ENCODE results near the gene ISLR2.
A peak's percentile ranks its signal among the peaks of the same experiment; 100 is the strongest.
"Not testable (repeated sequence)": the region's sequence is repeated elsewhere in the genome, so short reads cannot be mapped to it uniquely, and the experiment has no call there.

Gene ISLR2

GRCh38 chr15:74130155-74130848 lies at the start of gene ISLR2:
TSS of gene ISLR2 (plus strand) at chr15:74130586. CDS start at chr15:74132755, 2,169 bp downstream.
- Histone ChIP-seq H3K4me3 (ENCODE audit: low read depth in 1 of 2, low read length in 2 of 2) (peak within 1 kb of the TSS in 1 of 2 donors; percentile 29), H3K27me3 (ENCODE audit: low read depth, low read length) (peaks cover 59% of the 10 kb centered on the region), H3K27ac (ENCODE audit: low read length) (no peak within 1 kb of the TSS)

GRCh38 chr15:74082450-74082849 lies 47.9 kb upstream of the ISLR2 start, which contains the start of gene GOLGA6A:
TSS of gene GOLGA6A (minus strand) at chr15:74082550. CDS start at chr15:74082509, 41 bp downstream.
- H3K4me1 ChIP-seq (ENCODE audit: control insufficient read depth in 1 of 2, insufficient read depth in 2 of 2, low read length in 2 of 2); H3K27ac ChIP-seq (ENCODE audit: low read length); H3K9me3 ChIP-seq (ENCODE audit: control insufficient read depth in 1 of 2, low read length in 2 of 2); H3K27me3 ChIP-seq (ENCODE audit: low read depth, low read length); H3K4me3 ChIP-seq (ENCODE audit: low read depth in 1 of 2, low read length in 2 of 2); H3K36me3 ChIP-seq (ENCODE audit: control insufficient read depth in 1 of 2, insufficient read depth in 2 of 2, low read length in 2 of 2): not testable (repeated sequence)

More at GRCh38 chr15:74130155-74130848, at the start of gene ISLR2:
- H3K9me3 ChIP-seq (ENCODE audit: control insufficient read depth in 1 of 2, low read length in 2 of 2) = no peaks in the 10 kb centered on the region
- H3K36me3 ChIP-seq (ENCODE audit: control insufficient read depth in 1 of 2, insufficient read depth in 2 of 2, low read length in 2 of 2) = no peaks in the 10 kb centered on the region
- peaks cover 0 to 54% of the 10 kb centered on the region in 2 donors for H3K4me1 ChIP-seq (ENCODE audit: control insufficient read depth in 1 of 2, insufficient read depth in 2 of 2, low read length in 2 of 2)

GRCh38 chr15:74094567-74094966 lies 35.8 kb upstream of the ISLR2 start:
- H3K36me3 ChIP-seq (ENCODE audit: control insufficient read depth in 1 of 2, insufficient read depth in 2 of 2, low read length in 2 of 2); H3K4me1 ChIP-seq (ENCODE audit: control insufficient read depth in 1 of 2, insufficient read depth in 2 of 2, low read length in 2 of 2); H3K27me3 ChIP-seq (ENCODE audit: low read depth, low read length): not testable (repeated sequence)

GRCh38 chr15:74095610-74096009 lies 34.8 kb upstream of the ISLR2 start:
- not testable (repeated sequence) for H3K27me3 ChIP-seq (ENCODE audit: low read depth, low read length); H3K36me3 ChIP-seq (ENCODE audit: control insufficient read depth in 1 of 2, insufficient read depth in 2 of 2, low read length in 2 of 2); H3K4me3 ChIP-seq (ENCODE audit: low read depth in 1 of 2, low read length in 2 of 2); H3K9me3 ChIP-seq (ENCODE audit: control insufficient read depth in 1 of 2, low read length in 2 of 2); H3K27ac ChIP-seq (ENCODE audit: low read length); H3K4me1 ChIP-seq (ENCODE audit: control insufficient read depth in 1 of 2, insufficient read depth in 2 of 2, low read length in 2 of 2)

More at GRCh38 chr15:74094567-74094966, 35.8 kb upstream of the ISLR2 start:
- not testable (repeated sequence) for H3K9me3 ChIP-seq (ENCODE audit: control insufficient read depth in 1 of 2, low read length in 2 of 2); H3K27ac ChIP-seq (ENCODE audit: low read length); H3K4me3 ChIP-seq (ENCODE audit: low read depth in 1 of 2, low read length in 2 of 2)

- not testable (repeated sequence) for H3K36me3 ChIP-seq (ENCODE audit: control insufficient read depth in 1 of 2, insufficient read depth in 2 of 2, low read length in 2 of 2); H3K4me1 ChIP-seq (ENCODE audit: control insufficient read depth in 1 of 2, insufficient read depth in 2 of 2, low read length in 2 of 2); H3K27me3 ChIP-seq (ENCODE audit: low read depth, low read length); H3K4me3 ChIP-seq (ENCODE audit: low read depth in 1 of 2, low read length in 2 of 2); H3K27ac ChIP-seq (ENCODE audit: low read length); H3K9me3 ChIP-seq (ENCODE audit: control insufficient read depth in 1 of 2, low read length in 2 of 2)
Observed at GRCh38 chr15:74096753-74097474, 33.5 kb upstream of the ISLR2 start.

- H3K27ac ChIP-seq (ENCODE audit: low read length); H3K4me1 ChIP-seq (ENCODE audit: control insufficient read depth in 1 of 2, insufficient read depth in 2 of 2, low read length in 2 of 2); H3K9me3 ChIP-seq (ENCODE audit: control insufficient read depth in 1 of 2, low read length in 2 of 2); H3K27me3 ChIP-seq (ENCODE audit: low read depth, low read length); H3K36me3 ChIP-seq (ENCODE audit: control insufficient read depth in 1 of 2, insufficient read depth in 2 of 2, low read length in 2 of 2): not testable (repeated sequence)
- peak overlapping the region; percentile 38 to 39 for H3K4me3 ChIP-seq (ENCODE audit: low read depth in 1 of 2, low read length in 2 of 2)
Observed at GRCh38 chr15:74099963-74100733, 30.2 kb upstream of the ISLR2 start.

GRCh38 chr15:74108111-74108510 lies 22.3 kb upstream of the ISLR2 start:
- no peaks in the 10 kb centered on the region for H3K36me3 ChIP-seq (ENCODE audit: control insufficient read depth in 1 of 2, insufficient read depth in 2 of 2, low read length in 2 of 2)
- no peak overlapping the region for H3K27ac ChIP-seq (ENCODE audit: low read length)

GRCh38 chr15:74108611-74109010 lies 21.8 kb upstream of the ISLR2 start:
- H3K4me1 ChIP-seq (ENCODE audit: control insufficient read depth in 1 of 2, insufficient read depth in 2 of 2, low read length in 2 of 2); H3K9me3 ChIP-seq (ENCODE audit: control insufficient read depth in 1 of 2, low read length in 2 of 2); H3K27me3 ChIP-seq (ENCODE audit: low read depth, low read length); H3K4me3 ChIP-seq (ENCODE audit: low read depth in 1 of 2, low read length in 2 of 2); H3K27ac ChIP-seq (ENCODE audit: low read length); H3K36me3 ChIP-seq (ENCODE audit: control insufficient read depth in 1 of 2, insufficient read depth in 2 of 2, low read length in 2 of 2): not testable (repeated sequence)

More at GRCh38 chr15:74108111-74108510, 22.3 kb upstream of the ISLR2 start:
- Histone ChIP-seq H3K27me3 (ENCODE audit: low read depth, low read length) (no peaks in the 10 kb centered on the region), H3K9me3 (ENCODE audit: control insufficient read depth in 1 of 2, low read length in 2 of 2) (no peaks in the 10 kb centered on the region), H3K4me1 (ENCODE audit: control insufficient read depth in 1 of 2, insufficient read depth in 2 of 2, low read length in 2 of 2) (no peaks in the 10 kb centered on the region), H3K4me3 (ENCODE audit: low read depth in 1 of 2, low read length in 2 of 2) (no peak overlapping the region)

GRCh38 chr15:74109713-74110112 lies 20.7 kb upstream of the ISLR2 start:
- Histone ChIP-seq H3K4me1 (ENCODE audit: control insufficient read depth in 1 of 2, insufficient read depth in 2 of 2, low read length in 2 of 2) (no peaks in the 10 kb centered on the region), H3K36me3 (ENCODE audit: control insufficient read depth in 1 of 2, insufficient read depth in 2 of 2, low read length in 2 of 2) (no peaks in the 10 kb centered on the region), H3K27me3 (ENCODE audit: low read depth, low read length) (no peaks in the 10 kb centered on the region)

DNA sequence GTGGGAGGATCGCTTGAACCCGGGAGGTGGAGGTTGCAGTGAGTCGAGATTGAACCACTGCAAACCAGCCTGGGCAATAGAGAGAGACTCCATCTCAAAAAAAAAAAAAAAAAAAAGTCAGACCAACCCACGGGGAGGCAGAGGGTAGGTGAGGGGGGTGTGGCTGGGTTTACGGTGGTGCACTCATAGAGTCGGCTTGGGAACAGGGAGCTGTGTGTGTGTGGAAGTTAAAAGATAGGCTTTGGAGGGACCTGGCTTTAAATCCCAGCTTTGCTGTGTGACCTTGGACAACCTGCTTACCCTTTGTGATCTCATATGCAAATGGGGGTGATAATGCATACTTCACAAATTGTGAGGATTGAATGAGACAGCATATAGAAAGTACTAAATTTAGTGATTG lies 10.0 kb upstream of the ISLR2 start:
- no peaks in the 10 kb centered on the region for H3K36me3 ChIP-seq (ENCODE audit: control insufficient read depth in 1 of 2, insufficient read depth in 2 of 2, low read length in 2 of 2)
- H3K9me3 ChIP-seq (ENCODE audit: control insufficient read depth in 1 of 2, low read length in 2 of 2) = no peaks in the 10 kb centered on the region
- H3K4me3 ChIP-seq (ENCODE audit: low read depth in 1 of 2, low read length in 2 of 2) = no peak overlapping the region
- no peak overlapping the region for H3K27ac ChIP-seq (ENCODE audit: low read length)
- H3K27me3 ChIP-seq (ENCODE audit: low read depth, low read length) = peaks cover 17% of the 10 kb centered on the region
- H3K4me1 ChIP-seq (ENCODE audit: control insufficient read depth in 1 of 2, insufficient read depth in 2 of 2, low read length in 2 of 2) = no peaks in the 10 kb centered on the region

More at GRCh38 chr15:74109713-74110112, 20.7 kb upstream of the ISLR2 start:
- Histone ChIP-seq H3K27ac (ENCODE audit: low read length) (no peak overlapping the region), H3K9me3 (ENCODE audit: control insufficient read depth in 1 of 2, low read length in 2 of 2) (no peaks in the 10 kb centered on the region), H3K4me3 (ENCODE audit: low read depth in 1 of 2, low read length in 2 of 2) (no peak overlapping the region)

DNA sequence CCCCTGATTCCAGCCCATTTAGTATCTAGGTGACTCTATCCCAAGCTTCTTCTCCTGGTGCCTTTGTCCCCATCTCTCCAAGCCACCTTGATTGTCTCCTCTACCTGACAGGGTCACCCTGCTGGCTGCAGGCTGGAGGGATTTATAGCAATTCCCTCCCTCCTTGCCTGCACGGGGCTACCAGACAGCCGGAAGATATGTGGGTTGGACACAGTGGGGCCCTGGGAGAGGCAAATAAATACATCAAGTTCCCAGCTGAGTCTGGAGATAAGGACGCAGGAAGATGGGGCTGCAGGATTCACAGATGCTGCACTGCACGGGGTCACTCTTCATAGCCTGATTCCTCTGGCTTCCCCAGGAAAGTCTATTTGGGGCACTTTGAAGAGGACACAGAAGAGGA lies 9.3 kb upstream of the ISLR2 start:
- Histone ChIP-seq H3K36me3 (ENCODE audit: control insufficient read depth in 1 of 2, insufficient read depth in 2 of 2, low read length in 2 of 2) (no peaks in the 10 kb centered on the region), H3K4me1 (ENCODE audit: control insufficient read depth in 1 of 2, insufficient read depth in 2 of 2, low read length in 2 of 2) (no peaks in the 10 kb centered on the region), H3K27me3 (ENCODE audit: low read depth, low read length) (peaks cover 19% of the 10 kb centered on the region), H3K27ac (ENCODE audit: low read length) (no peak overlapping the region), H3K4me3 (ENCODE audit: low read depth in 1 of 2, low read length in 2 of 2) (no peak overlapping the region), H3K9me3 (ENCODE audit: control insufficient read depth in 1 of 2, low read length in 2 of 2) (no peaks in the 10 kb centered on the region)

All from muscle layer of duodenum (tissue), 2 donors.